Right cardiac atrium (tissue), 5 donors: ENCODE data around the gene SLC25A28. TPM values are rescaled to one million over a fixed set of nuclear protein-coding genes. Genes with fewer than 3 reads are reported as not detected.

Experiments
- ATAC-seq, 2 donors: fragments of 200-7000 bp; cut with Tn5 transposase; one replicate each; pipeline versions ENCODE4 v1.8.0 to v1.9.1; 2020; ENCODE audit warnings: moderate library complexity in 2 of 2, mild to moderate bottlenecking in 1 of 2
- DNase-seq, 3 donors: peaks; one replicate each; pipeline ENCODE4 v3.0.0-alpha.2; 2020
- H3K27ac ChIP-seq: one replicate; pipeline ENCODE4 v1.5.1; 2013; ENCODE audit warnings: mild to moderate bottlenecking, low read length, control low read depth, moderate library complexity
- H3K27me3 ChIP-seq: one replicate; pipeline ENCODE4 v1.6.1; 2013; ENCODE audit not compliant: control insufficient read depth, insufficient read depth
- H3K4me1 ChIP-seq: one replicate; pipeline ENCODE4 v1.6.1; 2013; ENCODE audit warnings: low read length; ENCODE audit not compliant: control insufficient read depth, insufficient read depth
- H3K4me3 ChIP-seq: one replicate; pipeline ENCODE4 v1.5.1; 2013; ENCODE audit warnings: low read length, control low read depth
- H3K9me3 ChIP-seq: one replicate; pipeline ENCODE4 v1.6.1; 2013; ENCODE audit warnings: low read length; ENCODE audit not compliant: control insufficient read depth
- WGBS: extraction: QIAGEN DNeasy Blood & Tissue Kit; methylation state at CpG from one replicate; pipeline ENCODE4 v1.1.7; 2013; 5-methylcytosine and 5-hydroxymethylcytosine counted together
- intact Hi-C, 4 donors: fragments of 100-400 bp; cut with DNase I; formaldehyde crosslinking; loops; one replicate each; pipeline versions ENCODE4 v1.11.0 to v1.14.0; 2022 to 2023
- polyA plus RNA-seq: library from polyadenylated mRNA; stranded (reverse); fragments of 200-250 nt; gene quantifications from one replicate; pipeline ENCODE4 v1.2.3, GENCODE V29; 2013
- total RNA-seq, 4 donors: library from RNA; stranded (reverse); fragmentation: NEBNext Ultra II Directional; extraction: Animal tissue kit (Norgen Biotek cat#: 25700); gene quantifications; one replicate each; pipeline ENCODE4 v1.2.1, GENCODE V29; 2021
- donor health status: healthy with polysubstance abuse.
- donor health status: DM: no; HTN: yes; CAD: no.
- donor health status: DM: no; HTN: no; CAD: no.
- donor health status: DM: no; HTN: yes; CAD: no; lungs with severe emphysema.
- donor health status: DM: yes; HTN: yes; CAD: no.

Gene SLC25A28
- total and polyA plus RNA-seq, 5 donors: 39.7 to 56.5 (median 50.6) TPM

DNA sequence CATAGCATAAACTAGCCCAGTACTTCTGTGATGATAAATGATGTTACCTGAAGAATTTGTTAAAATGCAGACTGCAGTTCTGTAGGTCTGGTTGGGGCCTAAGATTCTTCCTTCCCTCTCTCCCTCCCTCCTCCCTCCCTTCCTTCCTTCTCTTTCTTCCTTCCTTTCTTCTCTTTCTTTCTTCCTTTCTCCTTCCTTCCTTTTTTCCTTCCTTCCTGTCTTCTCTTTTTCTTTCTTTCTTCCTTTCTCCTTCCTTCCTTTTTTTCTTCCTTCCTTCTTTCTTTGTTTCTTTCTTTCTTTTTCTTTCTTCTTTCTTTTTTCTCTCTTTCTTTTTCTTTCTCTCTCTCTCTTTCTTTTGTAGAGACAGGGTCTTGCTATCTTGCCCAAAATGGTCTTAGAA lies 3.7 kb upstream of the SLC25A28 start:
- ATAC-seq (no peak), DNase-seq (no peak)
- Histone ChIP-seq H3K4me3 (no peak overlapping the region), H3K4me1 (no peaks in the 10 kb centered on the region), H3K9me3 (no peaks in the 10 kb centered on the region), H3K27me3 (no peaks in the 10 kb centered on the region), H3K27ac (no peak overlapping the region)
- intact Hi-C loops: loop anchor here in 1 of 4 donors (10.0 kb wide), 1 partner anchor 81 kb away; no protein-coding TSS in a partner anchor

DNA sequence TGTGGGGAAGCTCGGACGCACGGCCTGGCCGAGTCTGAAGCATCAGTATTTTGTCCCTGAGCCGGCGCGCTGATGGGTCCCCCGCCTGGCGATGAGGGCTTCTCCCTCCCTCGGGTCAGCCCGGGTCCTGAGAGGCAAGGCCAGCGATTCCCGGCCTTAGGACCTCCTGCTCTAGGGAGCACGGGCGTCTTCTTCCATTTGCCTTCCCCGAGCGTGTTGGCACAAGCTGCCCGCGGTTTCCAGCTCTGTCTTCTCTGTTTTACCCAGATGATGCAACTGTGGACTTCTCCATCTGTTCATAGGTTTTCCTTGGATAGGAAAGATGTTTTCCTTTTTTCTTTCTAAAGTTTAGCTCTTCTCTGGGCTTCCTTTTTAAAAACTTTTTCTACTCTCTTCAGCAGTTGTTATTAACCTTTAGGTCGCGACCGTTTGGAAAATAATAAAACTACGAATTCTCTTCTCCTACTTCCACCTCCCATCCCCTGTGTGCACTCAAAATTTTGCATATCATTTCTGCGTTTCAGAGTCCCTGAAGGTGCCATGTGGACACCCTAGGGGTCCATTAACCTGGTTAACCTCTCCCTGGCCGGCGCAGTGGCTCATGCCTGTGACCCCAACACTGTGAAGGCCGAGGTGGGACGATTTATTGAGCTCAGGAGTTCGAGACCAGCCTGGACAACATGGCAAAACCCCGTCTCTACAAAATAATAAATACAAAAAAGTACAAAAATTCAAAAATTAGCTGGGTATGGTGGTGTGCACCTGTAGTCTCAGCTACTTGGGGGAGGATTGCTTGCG lies 1.4 kb upstream of the SLC25A28 start:
- no peaks in the 10 kb centered on the region for H3K27me3 ChIP-seq
- intact Hi-C loops: loop anchor here in 1 of 4 donors (10.0 kb wide), 1 partner anchor 83 kb away; no protein-coding TSS in a partner anchor
- DNase-seq (peak in 1 of 3 donors; percentile 66), ATAC-seq (no peak)
- no peaks in the 10 kb centered on the region for H3K9me3 ChIP-seq
- peak overlapping the region; percentile 54 for H3K4me3 ChIP-seq
- peak overlapping the region; percentile 97 for H3K27ac ChIP-seq
- no peaks in the 10 kb centered on the region for H3K4me1 ChIP-seq
- 16% methylated on average over 31 of the region's 31 CpGs for WGBS

DNA sequence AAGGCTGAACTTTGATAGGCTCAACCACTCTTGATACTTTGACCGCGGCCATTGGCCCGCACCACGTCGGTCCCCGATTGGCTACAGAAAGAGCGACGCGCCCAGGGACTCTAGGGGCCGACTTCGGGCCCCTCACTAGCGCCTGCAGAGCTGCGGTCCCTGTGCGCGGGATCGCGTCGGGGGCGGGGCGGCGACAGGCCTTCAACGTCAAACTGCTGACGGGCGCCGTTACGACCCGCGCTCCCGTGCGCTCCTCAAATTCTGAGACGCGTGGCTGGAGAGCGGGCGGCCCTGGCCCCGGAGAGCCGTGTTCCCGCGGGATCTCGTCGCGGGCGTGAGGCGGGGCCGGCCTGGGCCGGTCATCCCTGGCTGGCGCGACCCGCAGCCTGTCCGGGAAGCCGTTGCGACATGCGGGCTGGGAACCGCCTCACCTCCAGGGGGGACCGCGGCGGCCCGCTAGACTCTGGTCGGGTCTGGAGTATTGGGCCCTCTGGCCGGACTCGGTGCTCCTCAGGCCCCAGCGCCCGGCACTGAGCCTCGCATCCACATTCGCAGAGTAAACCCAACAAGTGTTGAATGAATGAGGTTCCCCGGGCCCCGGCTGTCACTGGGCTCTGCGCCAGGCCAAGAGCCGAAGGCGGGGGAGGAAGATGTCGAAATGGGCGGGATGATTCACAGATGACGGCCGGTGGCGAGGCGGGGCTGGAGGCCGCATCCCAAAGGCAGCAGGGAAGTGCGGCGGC lies 643 bp upstream of the SLC25A28 start:
- H3K4me3 ChIP-seq: peak overlapping the region; percentile 54
- H3K4me1 ChIP-seq: no peaks in the 10 kb centered on the region
- H3K9me3 ChIP-seq: no peaks in the 10 kb centered on the region
- H3K27ac ChIP-seq: peak overlapping the region; percentile 97
- WGBS: under 1% methylated on average over 78 of the region's 78 CpGs
- intact Hi-C loops: loop anchor here in 1 of 4 donors (10.0 kb wide), 1 partner anchor 84 kb away; no protein-coding TSS in a partner anchor
- H3K27me3 ChIP-seq: no peaks in the 10 kb centered on the region
- DNase-seq (peak; percentile 95 to 97 (median 97)), ATAC-seq (peak; percentile 96)

DNA sequence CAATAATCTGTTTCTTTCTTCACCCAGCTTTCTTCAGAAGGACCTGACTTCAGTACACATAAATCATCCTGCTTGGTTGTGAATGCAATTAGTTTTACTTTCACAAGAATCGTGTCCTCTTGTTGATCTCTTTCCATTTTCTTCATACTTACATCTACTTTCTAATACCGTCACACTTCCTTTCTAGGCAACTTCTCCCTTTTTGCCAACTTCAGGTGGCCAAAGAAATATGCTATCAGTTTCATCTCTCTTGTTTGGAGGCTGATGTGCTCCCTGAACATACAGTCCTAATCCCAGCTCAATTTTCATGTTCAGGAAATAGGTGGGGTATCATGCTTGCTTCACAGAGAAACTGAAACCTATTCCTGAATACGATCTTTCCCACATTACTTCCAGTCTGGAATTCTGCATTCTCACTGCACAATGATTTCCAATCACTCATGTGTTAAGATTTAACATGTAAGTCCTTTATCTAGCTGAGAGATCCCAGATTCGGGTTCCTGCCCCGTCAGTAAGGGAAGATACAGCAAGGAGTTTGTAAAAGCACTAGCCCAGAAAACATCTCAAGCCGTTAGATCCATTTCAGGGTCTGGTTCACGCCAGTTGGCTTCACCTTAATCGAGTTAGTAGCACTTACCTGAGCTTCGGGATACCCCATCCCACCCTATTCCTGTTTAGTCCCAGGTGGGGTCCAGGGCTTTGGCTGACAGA lies 994 bp downstream of the SLC25A28 start:
- intact Hi-C loops: loop anchor here in 1 of 4 donors (5.0 kb wide), 2 partner anchors 187 to 227 kb away; partner anchors contain the start of gene GOT1
- Histone ChIP-seq H3K9me3 (no peaks in the 10 kb centered on the region), H3K4me3 (peak overlapping the region; percentile 81), H3K4me1 (no peaks in the 10 kb centered on the region), H3K27me3 (no peaks in the 10 kb centered on the region), H3K27ac (peak overlapping the region; percentile 13)
- WGBS: 3% methylated on average over 9 of the region's 9 CpGs
- ATAC-seq (no peak), DNase-seq (no peak)

DNA sequence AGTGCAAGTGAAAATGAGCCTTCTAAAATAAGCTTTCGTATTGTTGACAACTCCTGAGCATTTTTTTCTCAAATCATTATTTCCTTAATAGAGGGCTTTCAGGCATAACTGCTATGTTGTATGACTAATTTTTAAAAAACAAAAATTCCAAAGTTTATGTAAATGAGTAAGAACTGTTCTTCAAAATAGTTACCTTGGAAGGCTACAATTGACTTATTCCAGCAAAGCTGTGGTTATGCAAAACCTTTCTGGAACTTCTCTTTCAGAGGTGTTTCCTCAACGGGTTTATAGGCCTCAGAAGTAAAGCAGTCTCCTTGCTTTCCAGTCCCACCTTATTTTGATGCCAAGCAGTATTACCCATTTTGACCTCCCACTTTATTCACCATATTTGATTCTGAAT lies 2.5 kb downstream of the SLC25A28 start:
- intact Hi-C loops: loop anchor here in 1 of 4 donors (5.0 kb wide), 2 partner anchors 185 to 225 kb away; partner anchors contain the start of gene GOT1
- Histone ChIP-seq H3K27ac (no peak overlapping the region), H3K27me3 (no peaks in the 10 kb centered on the region), H3K4me1 (no peaks in the 10 kb centered on the region), H3K4me3 (no peak overlapping the region), H3K9me3 (no peaks in the 10 kb centered on the region)
- no peak for ATAC-seq
- 61% methylated on average over 2 of the region's 2 CpGs for WGBS
- no peak for DNase-seq

GRCh38 chr10:99615426-99615825 lies 4.8 kb downstream of the SLC25A28 start:
- H3K9me3 ChIP-seq: no peaks in the 10 kb centered on the region
- H3K4me1 ChIP-seq: no peaks in the 10 kb centered on the region
- no peak overlapping the region for H3K4me3 ChIP-seq
- 63% methylated on average over 4 of the region's 4 CpGs for WGBS
- DNase-seq (no peak), ATAC-seq (no peak)
- H3K27ac ChIP-seq: no peak overlapping the region
- intact Hi-C loops: loop anchor here in 1 of 4 donors (5.0 kb wide), 2 partner anchors 183 to 223 kb away; partner anchors contain the start of gene GOT1
- H3K27me3 ChIP-seq: no peaks in the 10 kb centered on the region

DNA sequence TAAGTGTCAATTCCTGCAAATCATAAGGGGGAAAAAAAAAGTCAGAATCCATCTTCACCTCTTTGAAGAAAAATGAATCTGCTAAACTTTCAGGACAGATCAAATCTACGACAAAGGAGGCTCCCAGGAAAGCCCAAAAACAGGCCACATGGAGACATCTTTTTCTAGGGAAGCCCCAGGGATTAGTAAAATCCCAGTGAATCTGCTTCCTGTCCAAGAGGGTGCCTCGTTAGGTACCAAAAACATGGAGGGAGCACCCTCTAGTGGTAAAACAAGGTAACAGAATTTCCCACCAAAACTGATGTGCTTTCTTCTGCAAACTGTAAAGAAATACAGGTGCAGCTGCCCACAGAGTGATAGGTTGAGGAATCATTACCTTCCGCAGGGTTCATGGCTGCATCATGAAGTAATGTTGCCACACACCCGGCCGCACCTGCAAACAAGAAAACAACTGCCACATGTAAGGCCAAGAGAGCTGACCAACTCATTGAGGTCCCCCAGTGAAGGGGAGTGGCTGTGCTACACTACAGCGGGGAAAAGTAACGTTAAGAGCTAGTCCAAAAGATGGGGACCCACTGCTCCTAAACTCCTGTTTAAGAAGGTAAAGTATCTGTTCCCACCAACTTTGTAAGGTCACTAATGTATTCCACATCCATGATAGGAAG lies 7.9 kb downstream of the SLC25A28 start:
- 25% methylated on average over 7 of the region's 7 CpGs for WGBS

DNA sequence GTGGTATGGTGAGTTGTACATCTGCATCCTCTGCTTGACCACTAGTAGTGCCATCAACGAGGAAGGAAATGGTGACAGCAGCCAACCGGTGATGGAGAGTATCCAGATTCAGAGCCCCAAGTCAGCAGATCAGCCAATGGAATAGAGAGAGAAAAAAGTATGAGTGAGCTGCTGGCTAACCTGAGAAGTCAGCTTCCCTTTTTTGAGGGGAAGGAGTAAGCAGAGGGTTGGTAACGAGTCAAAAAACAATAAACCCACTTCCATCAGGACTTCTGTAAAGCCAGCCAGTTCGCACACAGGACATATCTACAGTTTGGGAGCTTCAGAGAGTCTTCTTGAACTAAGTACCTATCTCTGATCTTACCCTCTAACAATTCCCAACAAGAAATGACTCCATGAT lies 8.9 kb downstream of the SLC25A28 start:
- Histone ChIP-seq H3K27ac (no peak overlapping the region), H3K27me3 (no peaks in the 10 kb centered on the region), H3K9me3 (no peaks in the 10 kb centered on the region), H3K4me1 (no peaks in the 10 kb centered on the region), H3K4me3 (no peak overlapping the region)
- ATAC-seq (no peak), DNase-seq (no peak)
- intact Hi-C loops: loop anchor here in 3 of 4 donors (5.0 kb wide), 2 partner anchors 169 to 174 kb away; no protein-coding TSS in a partner anchor
- WGBS: 67% methylated on average over 4 of the region's 4 CpGs

More for the DNA sequence above, 7.9 kb downstream of the SLC25A28 start:
- intact Hi-C loops: loop anchor here in 3 of 4 donors (5.0 kb wide), 2 partner anchors 170 to 175 kb away; no protein-coding TSS in a partner anchor
- H3K4me3 ChIP-seq: no peak overlapping the region
- H3K27me3 ChIP-seq: no peaks in the 10 kb centered on the region
- H3K27ac ChIP-seq: no peak overlapping the region
- no peak for DNase-seq
- H3K9me3 ChIP-seq: no peaks in the 10 kb centered on the region
- peak; percentile 56 to 58 for ATAC-seq
- no peaks in the 10 kb centered on the region for H3K4me1 ChIP-seq

DNA sequence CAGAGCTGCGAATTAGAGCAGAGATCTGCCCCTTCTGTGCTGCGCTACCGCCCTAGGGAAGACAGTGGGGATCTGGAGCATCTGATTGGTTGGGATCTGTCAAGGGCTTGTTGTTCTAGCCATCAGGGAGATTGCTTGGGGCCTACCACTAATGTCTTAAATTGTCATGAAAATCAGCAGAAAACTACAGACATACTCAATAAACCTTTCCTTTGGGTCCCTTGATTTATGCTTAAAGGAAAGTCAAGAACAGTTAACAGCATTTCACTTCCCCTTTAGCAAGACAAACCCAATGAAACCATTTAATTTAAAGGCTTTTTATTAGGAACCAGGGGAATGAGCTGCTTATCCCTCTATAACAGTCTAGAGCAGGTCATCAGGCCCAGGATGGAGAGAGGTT lies 10.0 kb downstream of the SLC25A28 start:
- Histone ChIP-seq H3K4me1 (no peaks in the 10 kb centered on the region), H3K4me3 (no peak overlapping the region), H3K9me3 (no peaks in the 10 kb centered on the region), H3K27me3 (no peaks in the 10 kb centered on the region), H3K27ac (no peak overlapping the region)
- DNase-seq (no peak), ATAC-seq (no peak)
- 93% methylated on average over 3 of the region's 3 CpGs for WGBS
- intact Hi-C loops: loop anchor here in 3 of 4 donors (5.0 kb wide), 2 partner anchors 168 to 173 kb away; no protein-coding TSS in a partner anchor

- WGBS: 96% methylated on average over 2 of the region's 2 CpGs
- H3K4me3 ChIP-seq: no peak overlapping the region
- no peaks in the 10 kb centered on the region for H3K4me1 ChIP-seq
- DNase-seq (no peak), ATAC-seq (no peak)
- intact Hi-C loops: loop anchor here in 1 of 4 donors (2.0 kb wide), 1 partner anchor 222 kb away; no protein-coding TSS in a partner anchor
- no peak overlapping the region for H3K27ac ChIP-seq
- H3K27me3 ChIP-seq: no peaks in the 10 kb centered on the region
- no peaks in the 10 kb centered on the region for H3K9me3 ChIP-seq
Measured at GRCh38 chr10:99609186-99609585, 11.1 kb downstream of the SLC25A28 start.
